NOMO-1 (cell line): ENCODE measurements around the gene CHSY1.
A peak's percentile ranks its signal among the peaks of the same experiment; 100 is the strongest.

ENCODE experiments used
- DNase-seq, 2 experiments: peaks; one replicate each; lab custom pipeline; 2025; ENCODE audit not compliant: unreplicated experiment in 2 of 2; lab: John Stamatoyannopoulos, UW

CHSY1 gene

DNA sequence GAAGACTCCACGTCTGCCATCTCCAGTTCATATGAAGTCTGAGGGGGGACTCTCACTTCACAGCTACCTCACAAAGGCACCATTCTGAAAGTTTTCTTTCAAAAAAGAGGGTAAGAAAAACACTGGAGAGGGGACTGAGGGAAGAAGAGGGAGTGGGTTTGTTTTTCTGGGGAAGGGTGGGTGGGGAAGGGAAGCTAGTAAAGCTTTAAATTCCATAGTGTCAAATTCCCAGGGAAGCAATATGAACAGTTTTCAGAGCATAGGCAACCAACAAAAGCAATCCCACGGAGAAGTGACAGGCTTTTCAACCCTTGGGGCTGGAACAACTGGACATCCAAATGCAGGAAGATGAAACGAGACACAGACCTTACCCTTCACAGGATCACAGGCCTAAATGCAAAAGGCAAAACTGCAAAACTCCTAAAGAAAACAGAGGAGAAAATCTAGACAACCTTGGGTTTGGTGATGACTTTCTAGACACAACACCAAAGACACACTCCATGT, 61.7 kb downstream of the CHSY1 start:
- no peak for DNase-seq

DNA sequence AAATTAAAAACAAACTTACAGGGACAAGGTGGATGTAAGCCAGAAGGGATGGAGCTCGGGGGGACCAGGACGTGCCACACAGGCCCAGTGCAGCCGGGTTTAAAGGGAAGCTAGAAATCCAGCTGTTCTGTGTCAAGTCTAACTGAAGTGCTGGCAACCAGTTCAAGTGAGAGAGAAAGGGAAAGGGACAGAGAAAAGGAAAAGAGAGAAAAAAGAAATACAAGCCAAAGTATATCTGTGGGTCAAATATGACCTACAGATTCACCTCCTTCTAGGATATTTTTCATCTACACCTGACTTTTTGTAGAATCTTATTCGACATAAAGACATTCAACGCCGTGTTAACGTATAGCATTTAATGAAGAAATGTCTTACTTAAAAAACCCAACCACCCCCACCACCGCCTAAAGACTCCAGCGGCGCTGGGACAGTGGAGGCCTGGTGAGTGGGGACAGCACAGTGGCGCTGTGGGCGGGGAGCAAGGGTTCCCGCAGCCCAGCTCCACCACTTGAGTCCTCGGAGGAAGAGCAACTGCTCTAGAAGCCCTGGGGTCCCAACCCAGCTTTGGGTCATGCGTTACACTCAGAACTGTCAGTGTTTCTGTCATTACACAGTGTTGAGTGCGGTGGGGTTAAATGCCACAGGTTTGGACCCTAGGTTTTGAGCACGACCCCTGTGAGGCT, 62.3 kb downstream of the CHSY1 start:
- no peak for DNase-seq

DNA sequence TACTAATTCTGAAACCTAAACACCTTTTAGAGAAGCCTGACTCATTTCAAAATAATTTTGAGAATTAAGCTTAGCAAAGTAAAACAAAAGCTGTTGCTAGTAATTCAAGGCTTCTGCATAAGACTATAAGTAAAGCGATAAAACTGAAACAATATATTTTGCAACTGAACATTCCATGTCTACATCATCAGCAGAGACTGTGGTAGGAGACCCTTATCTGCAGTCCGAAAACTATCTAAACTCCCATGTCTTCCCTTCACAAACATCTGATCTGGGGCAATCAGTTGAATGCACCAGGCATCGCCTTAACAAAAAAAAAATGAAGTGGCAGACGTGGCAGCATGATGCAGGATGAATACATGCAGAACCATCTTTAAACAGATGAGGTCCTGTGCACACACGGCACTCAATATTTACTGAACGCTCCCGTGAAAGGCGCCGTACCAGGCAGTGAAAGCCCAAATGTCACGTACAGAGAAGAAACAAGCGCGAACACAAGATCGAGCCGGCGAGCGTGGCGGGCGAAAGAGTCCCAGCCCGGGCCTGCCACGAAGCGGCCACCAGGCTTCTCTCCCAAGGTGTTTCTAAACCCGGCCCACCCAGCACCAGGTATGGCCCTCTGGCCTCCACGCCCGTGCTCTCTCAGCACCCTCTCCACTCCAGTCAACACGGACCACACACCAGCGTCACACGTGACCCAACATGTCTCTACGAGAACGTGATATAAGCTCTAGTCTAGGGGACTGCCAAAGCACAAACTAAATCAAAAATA, 63.0 kb downstream of the CHSY1 start:
- DNase-seq, result no peak

- peak in 1 of 2 experiments; percentile 21 for DNase-seq
Measured at GRCh38 chr15:101187820-101188636, 63.8 kb downstream of the CHSY1 start.

DNA sequence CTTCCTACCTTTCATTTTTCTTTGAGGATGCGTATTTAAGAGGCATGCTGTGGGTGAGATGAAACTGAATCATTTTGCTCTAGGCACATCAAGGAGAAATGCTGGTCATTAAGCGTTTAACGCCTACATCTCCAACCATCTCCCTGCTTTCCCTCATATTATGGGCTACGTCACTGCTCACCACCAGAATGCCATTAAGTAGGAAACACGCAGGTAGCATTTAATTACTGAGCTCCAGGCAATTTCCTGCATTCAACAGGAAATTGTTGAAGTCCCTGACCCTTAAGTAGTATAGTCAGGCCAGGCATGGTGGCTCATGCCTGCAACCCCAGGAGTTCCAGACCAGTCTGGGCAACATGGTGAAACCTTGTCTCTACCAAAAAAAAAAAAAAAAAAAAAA, 66.1 kb downstream of the CHSY1 start:
- no peak for DNase-seq

GRCh38 chr15:101185336-101185735, 66.5 kb downstream of the CHSY1 start:
- DNase-seq, result no peak

GRCh38 chr15:101184830-101185229, 67.0 kb downstream of the CHSY1 start:
- DNase-seq, result no peak

DNA sequence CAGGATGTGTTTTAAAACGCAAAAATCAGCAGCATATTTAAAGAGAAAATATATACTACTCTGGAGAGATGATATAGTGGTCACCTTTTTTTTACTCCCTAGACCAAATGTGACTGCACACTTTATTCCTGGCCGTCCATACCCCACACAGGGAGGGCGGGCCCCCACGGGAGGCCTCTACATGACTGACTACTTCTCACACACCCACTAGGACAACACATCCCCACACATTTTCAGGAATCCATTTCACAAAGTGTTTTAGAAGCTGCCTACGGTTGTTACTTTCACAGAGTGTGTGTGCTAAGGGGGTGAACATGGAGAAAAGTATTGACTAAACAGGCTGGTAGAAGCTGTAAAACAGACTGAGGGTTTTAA, 67.9 kb downstream of the CHSY1 start:
- no peak for DNase-seq

DNA sequence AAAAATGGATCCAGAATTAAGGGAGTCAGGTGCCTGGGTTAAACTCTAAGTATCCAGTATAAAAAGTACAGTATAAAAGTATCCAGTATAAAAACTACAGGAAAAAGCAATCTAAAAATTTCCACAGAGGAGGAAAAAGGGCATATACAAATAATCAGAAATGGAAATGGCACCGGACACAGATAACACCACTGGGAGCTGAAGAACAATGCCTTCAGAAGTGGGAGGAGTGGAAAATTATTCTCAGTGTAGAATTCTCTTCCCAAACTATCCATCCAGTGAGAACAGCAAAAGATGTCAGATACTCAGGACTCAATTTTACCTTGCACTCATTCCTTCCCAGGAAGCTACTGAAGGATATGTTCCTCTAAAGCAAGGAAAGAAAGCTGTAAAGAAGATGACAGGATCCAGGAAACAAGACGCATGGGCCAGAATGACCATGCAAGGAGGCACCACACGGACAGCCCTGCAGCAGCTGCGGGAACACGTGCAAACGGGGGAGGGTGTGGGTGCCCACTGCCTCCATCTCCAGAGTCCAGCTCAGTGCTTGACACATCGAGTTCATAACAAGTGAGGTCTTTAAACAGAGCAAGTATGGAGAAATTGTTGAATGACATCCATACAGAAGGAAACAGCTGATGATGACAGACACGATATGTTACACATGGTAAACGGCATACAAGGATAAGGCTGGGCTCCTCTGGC, 68.5 kb downstream of the CHSY1 start:
- no peak for DNase-seq

GRCh38 chr15:101182215-101182614, 69.6 kb downstream of the CHSY1 start:
- DNase-seq, result no peak

- no peak for DNase-seq
Measured at GRCh38 chr15:101181349-101181748, 70.5 kb downstream of the CHSY1 start.

DNA sequence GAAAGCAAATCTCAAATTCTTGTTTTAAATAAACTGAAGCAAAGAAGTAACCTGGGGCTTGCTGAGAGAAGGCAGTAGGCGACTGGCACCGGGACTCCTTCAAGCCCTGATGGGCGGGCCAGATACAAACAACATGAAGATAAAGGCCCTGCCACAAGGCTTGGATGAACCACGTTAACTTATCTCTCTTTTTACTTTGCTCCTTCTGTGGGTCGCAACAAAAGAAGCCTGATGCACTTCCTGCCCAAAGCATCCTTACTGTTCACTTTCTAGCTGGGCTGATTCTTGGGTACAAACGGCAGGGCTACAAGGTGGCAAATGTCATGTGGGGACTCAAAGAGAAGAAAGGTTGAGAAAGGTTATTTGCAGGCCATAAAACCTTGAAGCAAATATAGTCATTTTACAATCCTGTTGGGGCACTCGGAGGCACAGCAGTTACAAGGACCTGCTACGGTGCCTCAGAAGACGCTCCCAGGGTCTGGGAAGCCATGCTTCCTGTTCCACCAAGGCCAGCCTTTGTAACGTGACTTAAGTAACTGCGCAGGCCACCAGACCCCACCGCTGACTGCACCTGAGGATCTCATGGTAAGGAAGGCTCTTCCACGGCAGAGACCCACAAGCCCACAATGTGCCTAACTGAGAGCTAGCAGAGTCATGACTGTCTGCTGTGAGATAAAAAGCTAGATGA, 71.1 kb downstream of the CHSY1 start:
- DNase-seq, result no peak

- no peak for DNase-seq
Measured at GRCh38 chr15:101179341-101180153, 72.3 kb downstream of the CHSY1 start.

- no peak for DNase-seq
Measured at GRCh38 chr15:101178931-101179330, 72.9 kb downstream of the CHSY1 start.

GRCh38 chr15:101178479-101178878, 73.4 kb downstream of the CHSY1 start:
- no peak for DNase-seq

DNA sequence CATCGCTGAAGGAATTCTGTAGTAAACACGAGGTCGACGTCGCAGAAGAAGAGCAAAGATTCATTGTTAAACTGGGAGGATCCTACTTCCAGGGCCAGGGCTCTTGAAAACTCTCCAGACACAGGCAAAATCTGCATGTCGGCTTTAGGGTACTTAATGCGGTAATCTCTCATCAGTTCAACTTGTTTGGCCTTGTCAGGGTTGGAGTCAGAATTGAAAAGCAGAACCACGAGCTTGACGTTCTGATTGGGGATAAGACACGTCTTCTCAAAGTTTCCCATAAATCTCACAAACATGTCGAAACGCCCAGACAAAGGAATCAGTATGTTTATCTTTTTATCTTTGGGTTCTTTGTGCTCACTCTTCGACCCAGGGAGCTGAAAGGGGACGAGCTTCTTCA, 74.0 kb downstream of the CHSY1 start:
- DNase-seq, result no peak

GRCh38 chr15:101176625-101177024, 75.2 kb downstream of the CHSY1 start:
- DNase-seq, result peak in 1 of 2 experiments; percentile 11

DNA sequence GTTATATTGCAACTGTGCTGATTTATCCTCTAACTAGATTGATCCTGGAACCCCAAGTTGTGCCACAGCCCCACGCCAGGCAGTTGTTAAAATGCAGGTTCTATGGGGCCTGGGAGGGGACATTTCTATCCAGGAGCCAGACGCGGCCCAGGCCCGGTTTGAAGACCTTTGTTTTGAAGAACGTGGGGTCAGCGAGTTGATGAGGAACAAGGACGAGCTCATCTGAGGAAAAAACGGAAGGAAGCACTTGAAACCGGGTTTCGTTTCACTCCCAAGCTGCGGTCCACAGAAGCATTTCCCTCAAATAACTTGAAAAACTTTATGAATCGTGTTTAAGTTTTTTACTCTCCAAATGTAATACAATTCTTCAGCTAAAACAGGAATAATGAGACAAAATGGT, 76.4 kb downstream of the CHSY1 start:
- DNase-seq, result peak; percentile 61 to 86

- no peak for DNase-seq
Measured at GRCh38 chr15:101174152-101174920, 77.5 kb downstream of the CHSY1 start.
